HG02938 (cell line): ENCODE results near the gene SLC4A1.

Experiments used
- ATAC-seq: cut with Tn5 transposase; IDR thresholded peaks from one replicate; pipeline ENCODE4 v1.9.1; 2021; ENCODE audit warnings: mild to moderate bottlenecking, moderate library complexity; ENCODE audit not compliant: unreplicated experiment

Gene SLC4A1

DNA sequence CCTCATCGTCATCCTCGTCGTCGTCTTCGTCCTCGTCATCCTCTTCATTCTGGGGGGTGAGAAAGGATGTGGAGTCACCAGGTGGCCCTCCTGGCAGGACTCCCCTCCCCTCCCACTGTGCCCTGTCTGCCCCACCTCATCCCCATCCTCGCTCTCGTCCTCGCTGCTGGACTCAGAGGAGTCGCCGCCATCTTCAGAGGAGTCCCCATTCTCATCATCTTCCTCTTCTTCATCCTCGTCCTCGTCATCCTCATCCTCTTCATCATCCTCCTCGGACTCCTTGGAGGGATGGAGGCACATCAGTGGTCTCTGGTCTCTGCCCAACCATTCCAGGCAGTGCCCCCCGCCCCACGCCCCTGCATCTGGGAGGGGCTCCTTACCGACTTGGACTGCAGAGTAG, 60.6 kb downstream of the SLC4A1 start:
- ATAC-seq = no peak

DNA sequence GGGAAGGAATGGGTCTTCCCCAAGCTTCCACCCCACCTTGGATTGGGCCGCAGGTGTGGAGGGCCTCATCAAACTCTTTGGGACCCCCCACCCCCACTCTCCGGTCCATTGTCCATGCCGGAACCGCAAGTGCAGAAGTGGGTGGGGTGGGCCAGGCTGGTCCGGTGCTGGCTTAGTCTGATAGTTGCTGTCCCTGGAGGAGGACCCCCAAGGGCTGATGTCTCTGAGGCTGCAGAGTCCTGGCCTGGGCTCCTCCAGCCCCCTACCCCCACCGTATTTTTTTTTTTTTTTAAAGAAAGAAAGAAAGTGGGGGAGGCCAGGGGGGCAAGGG, 61.1 kb downstream of the SLC4A1 start:
- ATAC-seq = no peak

DNA sequence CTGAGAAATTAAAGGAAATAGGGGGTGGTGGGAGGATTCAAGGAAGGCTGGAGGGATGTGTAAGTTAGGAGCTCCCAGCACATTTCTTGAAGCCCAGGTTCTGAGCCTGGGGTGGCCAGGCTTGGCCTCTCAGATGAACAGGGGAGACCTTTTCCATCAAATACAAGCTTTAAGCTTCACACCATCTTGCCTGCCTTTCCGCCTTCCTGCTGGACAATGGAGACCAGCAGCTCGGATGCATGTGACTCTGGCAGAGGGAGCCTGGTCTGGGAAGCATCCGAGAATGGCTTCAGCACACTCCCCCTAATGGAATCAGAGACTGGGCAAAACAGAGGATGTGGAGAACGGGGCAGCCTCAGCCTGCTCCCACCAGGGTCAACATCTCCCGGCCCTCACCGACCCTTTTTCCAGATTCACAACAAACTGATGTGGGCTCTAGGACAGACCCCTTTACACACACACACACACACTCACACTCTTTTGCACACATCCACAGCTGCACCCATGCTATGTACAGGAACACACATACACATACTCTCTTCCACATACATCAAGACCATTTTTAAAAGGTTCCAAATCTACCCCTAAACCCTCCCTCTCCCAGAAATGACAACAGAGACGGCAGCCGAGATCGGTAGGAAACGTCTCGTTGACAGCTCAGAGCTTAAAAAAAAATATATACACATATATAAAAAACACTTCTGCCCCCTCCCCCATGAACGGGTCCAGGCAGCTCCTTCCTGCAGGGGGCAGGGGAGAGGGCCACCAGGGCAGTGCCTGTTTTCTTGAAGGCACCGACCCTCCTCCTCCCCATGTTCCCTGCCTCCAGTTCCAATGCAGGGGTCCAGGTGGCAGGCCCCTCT, 61.7 kb downstream of the SLC4A1 start:
- ATAC-seq = no peak

DNA sequence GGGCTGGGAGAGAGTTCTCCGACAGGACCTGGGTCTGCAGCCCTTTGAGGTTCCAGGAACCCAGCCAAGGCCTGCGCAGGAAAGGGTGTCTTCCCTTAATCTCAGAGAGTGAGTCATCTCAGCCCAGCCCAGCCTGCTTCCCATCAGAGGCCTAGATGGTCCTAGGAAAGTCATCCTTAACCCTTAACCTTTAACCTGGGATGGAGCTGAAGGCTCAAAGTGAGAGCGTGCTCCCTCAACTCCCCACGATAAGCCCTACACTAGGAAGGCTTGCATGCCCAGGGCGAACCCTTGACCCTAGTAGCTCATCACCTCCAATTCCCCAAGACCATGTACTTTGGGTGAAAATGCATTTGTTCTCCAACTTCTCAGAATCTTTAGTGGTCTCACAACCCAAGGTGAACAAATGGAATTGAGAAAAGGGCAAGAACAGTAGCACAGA, 63.5 kb downstream of the SLC4A1 start:
- no peak for ATAC-seq

DNA sequence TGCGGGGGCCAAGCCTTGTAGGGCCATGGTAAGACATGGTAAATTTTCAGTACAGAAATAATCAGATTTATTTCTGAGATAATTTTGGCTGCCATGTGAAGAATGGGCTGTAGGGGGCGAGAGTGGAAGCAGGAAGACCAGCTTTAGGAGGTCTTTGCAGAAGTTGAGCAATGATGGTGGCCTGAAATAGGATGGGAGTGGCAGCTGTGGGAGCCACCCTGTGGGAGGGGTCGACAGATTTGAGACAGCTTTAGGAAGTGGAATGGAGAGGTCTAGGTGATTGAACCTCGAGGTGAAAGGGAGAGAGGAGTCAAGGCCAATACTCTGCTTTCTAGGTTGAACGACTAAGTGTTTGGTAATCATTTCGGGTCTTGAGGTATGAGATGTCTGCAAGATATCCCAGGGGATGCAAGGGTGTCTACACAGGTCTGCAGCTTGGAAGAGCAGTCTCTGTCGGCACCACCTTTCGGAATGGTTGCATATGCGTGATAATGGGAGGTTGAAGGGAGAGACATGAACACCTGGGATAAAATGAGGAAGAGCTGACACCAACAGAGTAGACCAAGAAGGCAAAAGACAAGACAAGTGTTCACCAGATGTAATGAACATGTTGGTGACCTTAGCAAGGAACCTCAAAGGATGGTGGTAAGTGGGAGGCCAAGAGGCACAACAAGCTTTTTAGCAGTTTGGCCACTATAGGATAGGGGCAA, 64.0 kb downstream of the SLC4A1 start:
- ATAC-seq = no peak

DNA sequence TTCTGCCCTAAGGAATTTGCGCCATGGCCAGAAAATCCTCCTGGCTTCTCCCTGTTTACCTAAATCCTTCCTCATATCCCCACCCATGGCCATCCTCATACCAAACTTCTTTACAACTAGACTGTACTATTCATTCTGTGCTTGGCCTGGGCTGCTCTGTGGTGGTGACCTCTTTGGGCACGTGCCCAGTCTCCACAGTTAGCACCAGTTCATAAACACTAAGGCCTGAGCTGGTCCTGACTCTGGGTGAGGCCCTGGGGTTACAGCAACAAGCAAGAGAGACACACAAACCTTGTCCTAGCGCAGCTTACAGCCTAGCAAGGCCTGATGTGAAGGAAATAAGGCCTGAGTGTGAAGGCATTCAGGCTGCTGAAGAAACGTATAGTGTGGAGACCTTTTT, 65.2 kb downstream of the SLC4A1 start:
- ATAC-seq = no peak

DNA sequence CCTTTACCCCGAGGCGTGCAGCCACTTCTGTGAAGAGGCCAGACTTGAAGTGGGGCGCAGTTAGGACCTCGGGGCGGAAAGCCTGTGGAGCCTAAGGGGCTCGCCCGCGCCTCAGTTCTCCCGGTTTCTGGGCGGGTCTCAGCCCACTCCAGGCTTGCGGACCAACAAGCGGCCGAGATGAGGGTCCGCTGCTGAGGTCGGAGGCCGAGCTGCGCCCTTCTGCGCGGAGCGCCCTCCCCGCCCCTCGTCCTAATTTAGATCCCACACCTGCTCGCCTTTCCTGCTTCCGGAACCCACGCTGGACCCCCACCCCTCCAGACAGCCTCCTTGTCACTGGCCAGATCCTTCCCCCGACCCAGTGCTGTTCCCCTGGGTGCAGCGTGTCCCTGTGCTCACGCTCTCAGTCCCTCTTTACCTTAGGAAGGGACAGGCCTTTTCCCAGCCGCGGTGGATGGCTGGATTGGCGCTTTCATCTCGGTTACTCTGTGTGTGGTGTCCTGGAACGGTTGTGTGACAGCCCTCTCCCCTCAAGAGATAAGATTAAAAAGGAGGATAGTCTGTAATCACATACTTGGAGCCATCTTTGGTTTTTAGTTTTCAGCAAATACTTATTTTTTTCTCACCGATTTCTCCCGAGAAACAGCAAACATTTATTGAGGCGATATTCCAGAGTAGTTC, 67.3 kb downstream of the SLC4A1 start:
- ATAC-seq = no peak

DNA sequence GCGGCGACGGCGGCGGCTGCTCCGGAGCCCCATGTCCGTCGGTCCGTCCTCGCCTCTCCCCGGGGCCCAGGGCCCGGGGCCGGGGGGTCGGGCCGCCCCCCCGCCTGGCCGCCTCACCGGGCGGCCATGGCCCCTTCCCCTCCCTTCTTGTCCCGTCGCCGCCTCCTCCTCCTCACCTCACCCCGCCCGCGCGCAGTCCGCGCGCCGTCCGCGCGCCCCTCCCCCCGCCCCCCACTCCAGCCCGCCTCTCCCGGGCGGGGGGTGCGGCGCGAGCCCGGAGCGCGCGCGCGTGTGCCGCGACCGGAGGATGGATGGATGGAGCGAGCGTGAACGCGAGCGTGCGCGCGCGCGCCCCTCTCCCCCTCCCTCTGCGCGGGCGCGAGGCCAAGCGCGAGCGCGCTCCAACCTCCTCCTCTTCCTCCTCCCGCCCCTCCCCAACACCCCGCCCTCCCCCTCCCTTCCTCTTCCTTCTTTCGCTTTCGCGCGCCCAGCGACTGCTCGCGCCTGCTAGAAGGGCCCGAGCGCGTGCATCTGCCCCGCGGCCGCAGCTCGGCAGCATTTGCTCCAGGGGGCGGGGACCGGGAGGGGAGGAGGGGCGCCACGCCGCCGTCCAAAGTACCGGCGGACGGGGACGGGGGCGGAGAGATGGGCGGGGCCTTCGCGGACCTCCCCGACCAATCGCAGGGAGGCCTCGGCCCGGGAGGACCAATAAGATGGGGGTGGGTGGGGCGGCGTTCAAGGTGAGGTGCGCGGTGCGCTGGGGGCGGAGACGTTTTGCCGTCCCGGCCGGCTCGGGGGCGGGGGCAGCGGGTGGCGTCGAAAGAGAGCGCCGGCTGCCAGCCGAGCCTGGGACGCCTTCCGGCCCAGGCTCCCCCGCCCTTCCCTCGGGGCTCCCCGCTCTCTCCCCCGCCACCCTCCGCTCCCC, 68.1 kb downstream of the SLC4A1 start, which contains the start of gene ATXN7L3:
Gene ATXN7L3, minus strand, starts transcription at position 332 of the 925 bp plus-strand sequence. CDS start 1,814 bp downstream, outside the sequence.
- ATAC-seq = peak; percentile 55

DNA sequence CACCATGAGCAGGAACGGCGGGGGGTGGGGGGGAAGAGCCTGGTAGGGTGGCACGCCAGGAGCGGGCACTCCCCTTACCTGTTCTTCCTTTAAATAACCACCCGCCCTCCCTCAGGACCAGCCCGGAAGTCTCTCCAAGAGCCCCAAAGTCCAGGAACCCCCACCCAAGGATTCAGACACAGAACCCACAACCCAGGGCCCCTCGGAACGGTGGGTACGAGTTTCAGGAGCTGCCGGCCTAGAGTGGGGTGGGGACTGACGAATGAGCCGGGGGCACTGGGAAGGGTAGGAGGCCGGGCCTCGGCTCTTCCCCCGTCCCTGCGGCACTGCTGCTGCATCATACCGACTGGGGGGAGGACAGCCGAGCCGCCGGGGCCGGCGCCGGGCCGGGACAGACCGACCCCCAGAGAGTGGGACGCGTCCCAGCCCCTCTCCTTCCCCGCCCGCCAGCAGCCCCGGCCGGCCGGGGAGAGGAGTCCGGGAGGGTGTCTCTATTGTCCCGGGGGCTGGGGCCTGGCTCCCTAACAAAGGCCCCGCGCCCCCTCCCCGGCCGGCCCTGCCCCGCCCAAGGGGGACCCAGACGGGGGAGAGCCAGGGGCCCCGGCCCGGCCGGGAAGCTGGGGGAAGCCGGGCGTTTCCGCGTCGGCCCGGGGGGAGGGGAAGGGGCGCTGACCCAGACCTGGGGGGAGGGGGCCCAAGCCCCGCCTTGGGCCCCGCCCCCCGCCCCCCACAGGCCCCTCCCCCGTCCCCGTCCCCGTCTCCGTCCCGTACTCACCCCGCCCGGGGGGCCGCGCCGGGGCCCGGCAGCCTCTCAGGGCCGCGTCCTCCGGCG, 69.0 kb downstream of the SLC4A1 start:
- ATAC-seq = peak; percentile 1
